WERI-Rb-1 (cell line): ENCODE results near the gene PBX1.

Experiments used
- DNase-seq: peaks from one replicate; pipeline ENCODE4 v3.0.0-alpha.2; 2020
- H3K27ac ChIP-seq: fragments of 250-450 bp; sonication (Bioruptor Pico); 2 replicates; pipeline ENCODE4 v1.5.1; 2020; ENCODE audit warnings: mild to moderate bottlenecking, moderate library complexity
- H3K27me3 ChIP-seq: fragments of 250-450 bp; sonication (Bioruptor Pico); 2 replicates; pipeline ENCODE4 v1.5.1; 2021; ENCODE audit warnings: mild to moderate bottlenecking, low read depth, moderate library complexity; ENCODE audit not compliant: insufficient read depth, severe bottlenecking
- H3K36me3 ChIP-seq: fragments of 250-450 bp; sonication (Bioruptor Pico); 2 replicates; pipeline ENCODE4 v1.5.1; 2020; ENCODE audit warnings: mild to moderate bottlenecking, moderate library complexity
- H3K4me3 ChIP-seq: 2 replicates; pipeline ENCODE4 v1.5.1; 2011; ENCODE audit warnings: low read depth, mild to moderate bottlenecking, control low read depth, low read length
- H3K9me3 ChIP-seq: fragments of 250-450 bp; sonication (Bioruptor Pico); 2 replicates; pipeline ENCODE4 v1.5.1; 2021; ENCODE audit warnings: mild to moderate bottlenecking, moderate library complexity; ENCODE audit not compliant: severe bottlenecking
- CTCF ChIP-seq: IDR thresholded peaks from 2 replicates; pipeline ENCODE4 v1.5.1; 2011; ENCODE audit warnings: low read depth, mild to moderate bottlenecking, control low read depth, inconsistent platforms, low read length

PBX1 gene

GRCh38 chr1:164767752-164768402 is 208.9 kb downstream of the PBX1 start:
- Histone ChIP-seq H3K36me3 (no peaks in the 10 kb centered on the region), H3K27me3 (no peaks in the 10 kb centered on the region), H3K27ac (no peak overlapping the region), H3K9me3 (no peaks in the 10 kb centered on the region), H3K4me3 (no peak overlapping the region)
- TF ChIP-seq CTCF = no peak
- no peak for DNase-seq

- no peak overlapping the region for H3K4me3 ChIP-seq
- TF ChIP-seq CTCF = no peak
- DNase-seq = no peak
- H3K36me3 ChIP-seq = no peaks in the 10 kb centered on the region
- no peak overlapping the region for H3K27ac ChIP-seq
- H3K9me3 ChIP-seq = no peaks in the 10 kb centered on the region
- H3K27me3 ChIP-seq = no peaks in the 10 kb centered on the region
Measured at GRCh38 chr1:164768619-164769018, 209.6 kb downstream of the PBX1 start.

- no peak overlapping the region for H3K27ac ChIP-seq
- no peak overlapping the region for H3K4me3 ChIP-seq
- no peak for DNase-seq
- TF ChIP-seq CTCF = no peak
- no peaks in the 10 kb centered on the region for H3K9me3 ChIP-seq
- no peaks in the 10 kb centered on the region for H3K27me3 ChIP-seq
- no peaks in the 10 kb centered on the region for H3K36me3 ChIP-seq
Measured at GRCh38 chr1:164769486-164770130, 210.6 kb downstream of the PBX1 start.

- no peak for TF ChIP-seq CTCF
- H3K27ac ChIP-seq = no peak overlapping the region
- no peaks in the 10 kb centered on the region for H3K36me3 ChIP-seq
- no peak for DNase-seq
- no peaks in the 10 kb centered on the region for H3K9me3 ChIP-seq
- no peaks in the 10 kb centered on the region for H3K27me3 ChIP-seq
- H3K4me3 ChIP-seq = no peak overlapping the region
Measured at GRCh38 chr1:164770131-164770529, 211.1 kb downstream of the PBX1 start.

GRCh38 chr1:164771041-164771618 is 212.1 kb downstream of the PBX1 start:
- TF ChIP-seq CTCF = no peak
- Histone ChIP-seq H3K4me3 (no peak overlapping the region), H3K36me3 (no peaks in the 10 kb centered on the region), H3K9me3 (no peaks in the 10 kb centered on the region), H3K27ac (no peak overlapping the region), H3K27me3 (no peaks in the 10 kb centered on the region)
- DNase-seq = no peak
